ENCODE data around the gene BCL2L13. TPM values are rescaled to one million over a fixed set of nuclear protein-coding genes. Genes with fewer than 3 reads are reported as not detected.
"Not testable (repeated sequence)": the region's sequence is repeated elsewhere in the genome, so short reads cannot be mapped to it uniquely, and the experiment has no call there.

Gene BCL2L13
- total RNA-seq, 1 experiment from 2014 or later = 53.5 TPM

- DNase-seq = no peak
- no peaks in the 10 kb centered on the region for H3K36me3 ChIP-seq (replicated peaks; ENCODE audit: control insufficient read depth, insufficient read depth, low read length)
- H3K27me3 ChIP-seq (ENCODE audit: control insufficient read depth, insufficient read depth, low read length) = no peaks in the 10 kb centered on the region
- no peak overlapping the region for H3K4me3 ChIP-seq (ENCODE audit: insufficient read depth, low read depth, low read length)
Observed at GRCh38 chr22:17648569-17648968, 10.0 kb downstream of the BCL2L13 start.

GRCh38 chr22:17655289-17655688 is 16.7 kb downstream of the BCL2L13 start:
- no peak for DNase-seq
- Histone ChIP-seq H3K36me3 (replicated peaks; ENCODE audit: control insufficient read depth, insufficient read depth, low read length) (no peaks in the 10 kb centered on the region; the same call in 1 of the 2 replicates), H3K4me3 (ENCODE audit: insufficient read depth, low read depth, low read length) (no peak overlapping the region), H3K27me3 (ENCODE audit: control insufficient read depth, insufficient read depth, low read length) (no peaks in the 10 kb centered on the region)

- no peak for DNase-seq
- Histone ChIP-seq H3K27me3 (ENCODE audit: control insufficient read depth, insufficient read depth, low read length) (no peaks in the 10 kb centered on the region), H3K36me3 (replicated peaks; ENCODE audit: control insufficient read depth, insufficient read depth, low read length) (no peaks in the 10 kb centered on the region; the same call in 1 of the 2 replicates), H3K4me3 (ENCODE audit: insufficient read depth, low read depth, low read length) (no peak overlapping the region)
Observed at GRCh38 chr22:17656870-17657395, 18.4 kb downstream of the BCL2L13 start.

- peaks cover 7% of the 10 kb centered on the region for H3K36me3 ChIP-seq (replicated peaks; ENCODE audit: control insufficient read depth, insufficient read depth, low read length)
- no peak overlapping the region for H3K4me3 ChIP-seq (ENCODE audit: insufficient read depth, low read depth, low read length)
- DNase-seq = no peak
- H3K27me3 ChIP-seq (ENCODE audit: control insufficient read depth, insufficient read depth, low read length) = no peaks in the 10 kb centered on the region
Observed at GRCh38 chr22:17664414-17665055, 26.0 kb downstream of the BCL2L13 start.

- Histone ChIP-seq H3K36me3 (replicated peaks; ENCODE audit: control insufficient read depth, insufficient read depth, low read length) (peaks cover 7% of the 10 kb centered on the region), H3K27me3 (ENCODE audit: control insufficient read depth, insufficient read depth, low read length) (no peaks in the 10 kb centered on the region), H3K4me3 (ENCODE audit: insufficient read depth, low read depth, low read length) (no peak overlapping the region)
- no peak for DNase-seq
Observed at GRCh38 chr22:17665248-17665647, 26.7 kb downstream of the BCL2L13 start.

GRCh38 chr22:17665854-17666253 is 27.3 kb downstream of the BCL2L13 start:
- Histone ChIP-seq H3K4me3 (ENCODE audit: insufficient read depth, low read depth, low read length) (no peak overlapping the region), H3K27me3 (ENCODE audit: control insufficient read depth, insufficient read depth, low read length) (no peaks in the 10 kb centered on the region), H3K36me3 (replicated peaks; ENCODE audit: control insufficient read depth, insufficient read depth, low read length) (peaks cover 9% of the 10 kb centered on the region)
- no peak for DNase-seq

- DNase-seq; H3K27me3 ChIP-seq (ENCODE audit: control insufficient read depth, insufficient read depth, low read length); H3K4me3 ChIP-seq (ENCODE audit: insufficient read depth, low read depth, low read length): not testable (repeated sequence)
Observed at GRCh38 chr22:17671521-17672092, 33.0 kb downstream of the BCL2L13 start.

GRCh38 chr22:17672417-17672991 is 33.9 kb downstream of the BCL2L13 start:
- H3K4me3 ChIP-seq (ENCODE audit: insufficient read depth, low read depth, low read length) = no peak overlapping the region
- peaks cover 3% of the 10 kb centered on the region for H3K36me3 ChIP-seq (replicated peaks; ENCODE audit: control insufficient read depth, insufficient read depth, low read length)
- H3K27me3 ChIP-seq (ENCODE audit: control insufficient read depth, insufficient read depth, low read length) = no peaks in the 10 kb centered on the region
- DNase-seq = no peak

More at GRCh38 chr22:17671521-17672092, 33.0 kb downstream of the BCL2L13 start:
- not testable (repeated sequence) for H3K36me3 ChIP-seq (replicated peaks; ENCODE audit: control insufficient read depth, insufficient read depth, low read length)

GRCh38 chr22:17674152-17674551 is 35.6 kb downstream of the BCL2L13 start:
- Histone ChIP-seq H3K27me3 (ENCODE audit: control insufficient read depth, insufficient read depth, low read length) (no peaks in the 10 kb centered on the region), H3K36me3 (replicated peaks; ENCODE audit: control insufficient read depth, insufficient read depth, low read length) (peaks cover 3% of the 10 kb centered on the region), H3K4me3 (ENCODE audit: insufficient read depth, low read depth, low read length) (no peak overlapping the region)
- DNase-seq = no peak

- DNase-seq = no peak
- Histone ChIP-seq H3K36me3 (replicated peaks; ENCODE audit: control insufficient read depth, insufficient read depth, low read length) (peaks cover 2% of the 10 kb centered on the region), H3K27me3 (ENCODE audit: control insufficient read depth, insufficient read depth, low read length) (no peaks in the 10 kb centered on the region), H3K4me3 (ENCODE audit: insufficient read depth, low read depth, low read length) (no peak overlapping the region)
Observed at GRCh38 chr22:17675584-17675983, 37.0 kb downstream of the BCL2L13 start.

- DNase-seq = no peak
- Histone ChIP-seq H3K4me3 (ENCODE audit: insufficient read depth, low read depth, low read length) (no peak overlapping the region), H3K36me3 (replicated peaks; ENCODE audit: control insufficient read depth, insufficient read depth, low read length) (no peaks in the 10 kb centered on the region), H3K27me3 (ENCODE audit: control insufficient read depth, insufficient read depth, low read length) (no peaks in the 10 kb centered on the region)
Observed at GRCh38 chr22:17678817-17679385, 40.3 kb downstream of the BCL2L13 start.

GRCh38 chr22:17684245-17684644 is 45.7 kb downstream of the BCL2L13 start:
- DNase-seq = no peak
- no peak overlapping the region for H3K4me3 ChIP-seq (ENCODE audit: insufficient read depth, low read depth, low read length)
- no peaks in the 10 kb centered on the region for H3K27me3 ChIP-seq (ENCODE audit: control insufficient read depth, insufficient read depth, low read length)
- no peaks in the 10 kb centered on the region; the same call in 1 of the 2 replicates for H3K36me3 ChIP-seq (replicated peaks; ENCODE audit: control insufficient read depth, insufficient read depth, low read length)

- H3K36me3 ChIP-seq (replicated peaks; ENCODE audit: control insufficient read depth, insufficient read depth, low read length) = no peaks in the 10 kb centered on the region; the same call in 1 of the 2 replicates
- no peak for DNase-seq
Observed at GRCh38 chr22:17692841-17693240, 54.3 kb downstream of the BCL2L13 start.

GRCh38 chr22:17694193-17694592 is 55.6 kb downstream of the BCL2L13 start:
- H3K4me3 ChIP-seq (ENCODE audit: insufficient read depth, low read depth, low read length) = no peak overlapping the region
- no peaks in the 10 kb centered on the region; the same call in 1 of the 2 replicates for H3K36me3 ChIP-seq (replicated peaks; ENCODE audit: control insufficient read depth, insufficient read depth, low read length)
- DNase-seq = no peak
- H3K27me3 ChIP-seq (ENCODE audit: control insufficient read depth, insufficient read depth, low read length) = no peaks in the 10 kb centered on the region

More at GRCh38 chr22:17692841-17693240, 54.3 kb downstream of the BCL2L13 start:
- no peaks in the 10 kb centered on the region for H3K27me3 ChIP-seq (ENCODE audit: control insufficient read depth, insufficient read depth, low read length)
- no peak overlapping the region for H3K4me3 ChIP-seq (ENCODE audit: insufficient read depth, low read depth, low read length)

- Histone ChIP-seq H3K4me3 (ENCODE audit: insufficient read depth, low read depth, low read length) (no peak overlapping the region), H3K36me3 (replicated peaks; ENCODE audit: control insufficient read depth, insufficient read depth, low read length) (no peaks in the 10 kb centered on the region; the same call in 1 of the 2 replicates), H3K27me3 (ENCODE audit: control insufficient read depth, insufficient read depth, low read length) (no peaks in the 10 kb centered on the region)
- no peak for DNase-seq
Observed at GRCh38 chr22:17694752-17695151, 56.2 kb downstream of the BCL2L13 start.

All from H7 (cell line).